Kidney (tissue), 14 donors: ENCODE results near the gene PLD2. TPM values are rescaled to one million over a fixed set of nuclear protein-coding genes. Genes with fewer than 3 reads are reported as not detected.

ENCODE experiments used
- DNase-seq, 5 donors: peaks; one replicate each; pipeline ENCODE4 v3.0.0-alpha.2; 2013 to 2020
- FAIRE-seq: peaks from 2 replicates; lab custom pipeline; 2012; peaks lifted over from hg19 to GRCh38; lab: Jason Lieb, UNC
- H3K27ac ChIP-seq, 2 donors: one replicate each; pipeline ENCODE4 v1.7.0; 2013; ENCODE audit warnings: low read depth in 2 of 2, low read length in 2 of 2, inconsistent platforms in 1 of 2
- H3K27me3 ChIP-seq: one replicate; pipeline ENCODE4 v1.7.1; 2013; ENCODE audit warnings: low read length, inconsistent platforms; ENCODE audit not compliant: control insufficient read depth, insufficient read depth
- H3K36me3 ChIP-seq, 3 donors: one replicate each; pipeline versions ENCODE4 v1.7.0 to v1.7.1; 2013; ENCODE audit warnings: low read length in 3 of 3, control low read depth in 1 of 3, inconsistent platforms in 1 of 3; ENCODE audit not compliant: insufficient read depth in 3 of 3, control insufficient read depth in 2 of 3
- H3K4me1 ChIP-seq, 3 donors: one replicate each; pipeline versions ENCODE4 v1.7.0 to v1.7.1; 2013; ENCODE audit warnings: low read length in 3 of 3, inconsistent platforms in 1 of 3, low read depth in 1 of 3; ENCODE audit not compliant: control insufficient read depth in 2 of 3, insufficient read depth in 2 of 3
- H3K4me3 ChIP-seq, 3 donors: one replicate each; pipeline versions ENCODE4 v1.7.0 to v1.8.1; 2013; ENCODE audit warnings: low read length in 3 of 3, control low read depth in 1 of 3, inconsistent platforms in 1 of 3
- H3K9ac ChIP-seq, 3 donors: one replicate each; pipeline versions ENCODE4 v1.7.0 to v1.7.1; 2013; ENCODE audit warnings: low read length in 3 of 3, control low read depth in 1 of 3, inconsistent platforms in 1 of 3
- H3K9me3 ChIP-seq, 3 donors: one replicate each; pipeline versions ENCODE4 v1.7.0 to v1.7.1; 2013; ENCODE audit warnings: low read length in 3 of 3, control low read depth in 1 of 3, inconsistent platforms in 1 of 3; ENCODE audit not compliant: control insufficient read depth in 2 of 3, insufficient read depth in 1 of 3
- CTCF ChIP-seq: IDR thresholded peaks from 3 replicates; pipeline ENCODE4 v1.5.1; 2012; ENCODE audit warnings: mild to moderate bottlenecking, moderate library complexity, borderline replicate concordance; ENCODE audit not compliant: insufficient read depth; ENCODE audit errors: extremely low read depth
- intact Hi-C: fragments of 100-400 bp; cut with DNase I; formaldehyde crosslinking; loops from one replicate; pipeline ENCODE4 v1.11.1; 2022
- polyA plus RNA-seq: library from polyadenylated mRNA; stranded (reverse); fragments of 350-450 nt; fragmentation: Illumina TruSeq; extraction: RNeasy Lipid Tissue Mini Kit (QIAGEN cat#74804); gene quantifications from one replicate; pipeline ENCODE4 v1.2.3, GENCODE V29; 2014; ENCODE audit warnings: low read depth, low replicate concordance; ENCODE audit not compliant: insufficient read depth
- total RNA-seq: library from RNA; stranded (reverse); fragmentation: NEBNext Ultra II Directional; extraction: Animal tissue kit (Norgen Biotek cat#: 25700); gene quantifications from one replicate; pipeline ENCODE4 v1.2.1, GENCODE V29; 2021
- donor health status: control.
- donor health status: control.
- donor health status: control.
- donor health status: control.
- donor health status: control.
- donor health status: DM: yes; HTN: yes; CAD: no.
- donor health status: Normal renal cell carcinoma (clear cell type).

Gene PLD2
- total and polyA plus RNA-seq, 2 donors from 2014 or later: 9.2 to 45.4 TPM

GRCh38 chr17:4811471-4811870, 4.5 kb downstream of the PLD2 start:
- FAIRE-seq (no peak), DNase-seq (no peak)
- Histone ChIP-seq H3K9me3 (no peaks in the 10 kb centered on the region), H3K27me3 (no peaks in the 10 kb centered on the region), H3K4me3 (no peak overlapping the region), H3K36me3 (peaks cover 0 to 2% (median 0%) of the 10 kb centered on the region in 3 donors), H3K27ac (no peak overlapping the region), H3K9ac (no peak overlapping the region), H3K4me1 (peaks cover 0 to 4% (median 3%) of the 10 kb centered on the region in 3 donors)
- intact Hi-C loops: no loop called here
- TF ChIP-seq CTCF: no peak

- no peak overlapping the region for H3K4me3 ChIP-seq
- TF ChIP-seq CTCF: no peak
- intact Hi-C loops: no loop called here
- DNase-seq (no peak), FAIRE-seq (no peak)
- no peak overlapping the region for H3K9ac ChIP-seq
- no peak overlapping the region for H3K27ac ChIP-seq
- no peaks in the 10 kb centered on the region for H3K9me3 ChIP-seq
- no peaks in the 10 kb centered on the region for H3K27me3 ChIP-seq
- H3K36me3 ChIP-seq: peaks cover 0 to 2% (median 0%) of the 10 kb centered on the region in 3 donors
- H3K4me1 ChIP-seq: peaks cover 0 to 4% (median 1%) of the 10 kb centered on the region in 3 donors
Measured at GRCh38 chr17:4812690-4813089, 5.7 kb downstream of the PLD2 start.

GRCh38 chr17:4815043-4815675, 8.2 kb downstream of the PLD2 start:
- Histone ChIP-seq H3K9me3 (no peaks in the 10 kb centered on the region), H3K27me3 (no peaks in the 10 kb centered on the region), H3K36me3 (peaks cover 0 to 2% (median 0%) of the 10 kb centered on the region in 3 donors), H3K9ac (no peak overlapping the region), H3K4me3 (no peak overlapping the region), H3K4me1 (no peaks in the 10 kb centered on the region), H3K27ac (no peak overlapping the region)
- intact Hi-C loops: no loop called here
- no peak for TF ChIP-seq CTCF
- FAIRE-seq: no peak
- DNase-seq: no peak
